ENCODE measurements around the gene SPATA21.

The SPATA21 gene

DNA sequence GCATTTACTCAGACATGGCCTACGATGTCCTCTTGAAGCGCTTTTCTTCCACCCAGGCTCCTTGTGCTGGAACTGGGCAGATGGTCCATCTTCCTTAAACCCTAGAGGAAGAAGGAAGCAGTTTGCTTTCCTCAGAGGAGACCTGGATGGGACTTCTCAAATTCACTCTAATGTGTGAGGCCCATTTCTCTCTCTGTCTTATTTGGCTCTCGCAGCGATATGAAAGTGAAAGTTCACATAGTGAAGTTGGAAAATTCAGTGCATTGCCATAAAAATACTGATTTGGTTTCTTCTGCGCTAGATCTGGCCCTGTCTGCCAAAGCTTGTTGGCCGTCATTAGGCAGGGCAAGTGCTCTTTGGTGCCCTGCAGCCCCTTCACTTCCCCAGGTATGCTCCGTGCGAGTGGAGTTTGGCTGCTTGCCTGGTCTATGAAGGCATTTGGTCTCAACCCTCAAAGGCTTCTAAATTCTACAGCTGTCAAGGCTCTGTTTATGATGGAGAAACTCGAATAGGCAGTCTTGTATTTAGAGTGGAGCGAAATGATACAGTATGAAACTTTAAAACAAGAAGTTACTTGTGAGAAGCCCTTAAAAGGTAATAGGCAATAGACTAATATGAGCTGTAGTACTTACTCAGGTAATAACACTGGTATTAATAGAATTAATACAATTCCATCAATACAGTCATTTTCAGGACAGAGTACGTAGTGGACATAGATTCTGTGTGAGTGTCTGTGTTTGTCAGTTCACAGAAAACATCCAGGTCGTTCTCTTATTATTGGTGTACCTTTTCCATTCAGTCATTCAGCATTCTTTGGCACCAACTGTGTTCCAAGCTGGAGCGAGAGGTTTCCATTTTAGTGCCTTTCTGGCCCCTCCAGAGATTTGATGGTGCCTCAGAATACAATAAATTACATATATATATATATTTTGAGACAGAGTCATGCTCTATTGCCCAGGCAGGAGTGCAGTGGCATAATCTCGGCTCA is 49.7 kb downstream of the SPATA21 start:
- WGBS, 2 donors (ENCODE audit: extremely low coverage in 2 of 2, insufficient read length in 2 of 2, insufficient replicate concordance in 1 of 2) = no CpG with 5 or more reads among the region's 14 CpGs
- DNase-seq (ENCODE audit: low spot score) = no peak
- Histone ChIP-seq H3K23ac (ENCODE audit: low read depth, low read length, poor library complexity) (no peak overlapping the region), H2BK12ac (ENCODE audit: low read length) (no peak overlapping the region), H3K4ac (ENCODE audit: low read length) (no peak overlapping the region), H3K27ac (replicated peaks; ENCODE audit: low read length) (no peak overlapping the region), H3K4me3 (ENCODE audit: low read length in 2 of 2) (no peak overlapping the region), H3K79me1 (ENCODE audit: low read depth, low read length) (peaks cover 11% of the 10 kb centered on the region), H3K36me3 (replicated peaks in 1 of 2; ENCODE audit: control insufficient read depth in 2 of 2, insufficient read depth in 2 of 2, low read length in 2 of 2) (peaks cover 4 to 51% of the 10 kb centered on the region in 2 donors), H2BK5ac (ENCODE audit: low read length) (no peak overlapping the region), H3K14ac (ENCODE audit: low read length) (no peak overlapping the region), H3K9ac (ENCODE audit: low read depth, low read length, poor library complexity) (no peak overlapping the region), H4K8ac (ENCODE audit: low read depth, low read length) (no peak overlapping the region), H2AFZ (ENCODE audit: low read length) (no peak overlapping the region), H2AK5ac (ENCODE audit: low read depth, low read length) (no peak overlapping the region), H3K9me3 (replicated peaks in 1 of 2; ENCODE audit: control insufficient read depth in 2 of 2, insufficient read depth in 1 of 2, low read depth in 1 of 2, low read length in 2 of 2) (no peaks in the 10 kb centered on the region), H2BK15ac (ENCODE audit: low read length) (no peak overlapping the region), H3K4me2 (ENCODE audit: insufficient read depth, low read length, poor library complexity, severe bottlenecking) (no peak overlapping the region), H3K27me3 (ENCODE audit: control insufficient read depth in 3 of 3, insufficient read depth in 3 of 3, low read depth in 1 of 3, low read length in 3 of 3) (no peaks in the 10 kb centered on the region), H3K18ac (ENCODE audit: low read length) (no peak overlapping the region), H3K4me1 (ENCODE audit: control insufficient read depth in 2 of 2, insufficient read depth in 1 of 2, low read depth in 1 of 2, low read length in 2 of 2) (peaks cover 3 to 6% of the 10 kb centered on the region in 2 donors), H4K91ac (ENCODE audit: low read depth, low read length, poor library complexity) (no peak overlapping the region), H2BK120ac (ENCODE audit: low read depth, low read length) (no peak overlapping the region)

- Histone ChIP-seq H3K27ac (replicated peaks; ENCODE audit: low read length) (no peak overlapping the region), H3K18ac (ENCODE audit: low read length) (no peak overlapping the region), H3K36me3 (replicated peaks in 1 of 2; ENCODE audit: control insufficient read depth in 2 of 2, insufficient read depth in 2 of 2, low read length in 2 of 2) (peaks cover 4 to 46% of the 10 kb centered on the region in 2 donors), H2BK120ac (ENCODE audit: low read depth, low read length) (no peak overlapping the region), H2BK12ac (ENCODE audit: low read length) (no peak overlapping the region), H2BK15ac (ENCODE audit: low read length) (no peak overlapping the region), H2AK5ac (ENCODE audit: low read depth, low read length) (no peak overlapping the region), H3K14ac (ENCODE audit: low read length) (no peak overlapping the region), H4K91ac (ENCODE audit: low read depth, low read length, poor library complexity) (no peak overlapping the region), H3K23ac (ENCODE audit: low read depth, low read length, poor library complexity) (no peak overlapping the region), H3K4ac (ENCODE audit: low read length) (no peak overlapping the region), H3K4me1 (ENCODE audit: control insufficient read depth in 2 of 2, insufficient read depth in 1 of 2, low read depth in 1 of 2, low read length in 2 of 2) (peaks cover 0 to 6% of the 10 kb centered on the region in 2 donors), H3K9ac (ENCODE audit: low read depth, low read length, poor library complexity) (no peak overlapping the region), H2AFZ (ENCODE audit: low read length) (no peak overlapping the region), H3K9me3 (replicated peaks in 1 of 2; ENCODE audit: control insufficient read depth in 2 of 2, insufficient read depth in 1 of 2, low read depth in 1 of 2, low read length in 2 of 2) (no peaks in the 10 kb centered on the region), H2BK5ac (ENCODE audit: low read length) (no peak overlapping the region), H3K4me2 (ENCODE audit: insufficient read depth, low read length, poor library complexity, severe bottlenecking) (no peak overlapping the region), H4K8ac (ENCODE audit: low read depth, low read length) (no peak overlapping the region), H3K4me3 (ENCODE audit: low read length in 2 of 2) (no peak overlapping the region), H3K79me1 (ENCODE audit: low read depth, low read length) (peaks cover 9% of the 10 kb centered on the region), H3K27me3 (ENCODE audit: control insufficient read depth in 3 of 3, insufficient read depth in 3 of 3, low read depth in 1 of 3, low read length in 3 of 3) (no peaks in the 10 kb centered on the region)
- WGBS, 2 donors (ENCODE audit: extremely low coverage in 2 of 2, insufficient read length in 2 of 2, insufficient replicate concordance in 1 of 2) = no CpG with 5 or more reads among the region's 5 CpGs
- no peak for DNase-seq (ENCODE audit: low spot score)
Observed at GRCh38 chr1:16386454-16387113, 50.6 kb downstream of the SPATA21 start.

DNA sequence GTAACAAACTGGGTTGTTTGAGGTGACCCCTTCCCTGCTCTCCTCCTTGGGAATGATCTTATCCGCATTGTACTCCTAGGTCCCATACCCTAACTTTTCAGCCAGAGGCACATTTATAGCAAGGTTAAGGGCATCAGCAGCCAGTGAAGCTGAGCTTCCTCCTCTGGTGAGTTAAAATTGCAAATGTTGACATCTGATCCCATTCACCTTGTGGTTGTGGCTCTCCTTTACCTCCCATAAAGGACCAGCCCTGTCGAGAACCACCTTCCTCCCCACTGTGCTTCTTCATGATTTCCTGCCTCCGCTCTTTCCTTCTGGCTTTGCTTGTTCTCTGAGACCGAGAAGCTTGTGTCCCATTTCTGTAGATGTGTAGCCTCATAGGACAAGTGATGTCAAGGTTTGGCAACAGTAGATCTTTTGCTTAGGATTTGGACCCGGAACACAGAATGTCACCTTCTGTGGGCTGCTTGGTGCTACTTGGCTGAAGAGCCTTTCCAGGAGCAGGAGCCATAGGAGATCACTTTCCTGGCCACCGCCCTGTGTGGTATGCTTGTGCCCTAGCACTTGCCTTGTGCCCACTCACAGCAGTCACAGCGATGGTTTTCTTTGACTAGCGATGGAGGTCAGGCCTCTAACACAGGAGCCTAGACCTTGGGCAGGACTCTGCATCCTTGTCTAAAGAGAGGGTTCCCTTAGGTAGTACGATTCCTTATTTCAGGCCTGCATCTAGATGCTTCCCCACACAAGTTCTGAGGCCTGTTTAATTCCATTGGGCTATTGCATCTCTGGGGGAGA is 51.4 kb downstream of the SPATA21 start:
- Histone ChIP-seq H3K9me3 (replicated peaks in 1 of 2; ENCODE audit: control insufficient read depth in 2 of 2, insufficient read depth in 1 of 2, low read depth in 1 of 2, low read length in 2 of 2) (no peaks in the 10 kb centered on the region), H2BK120ac (ENCODE audit: low read depth, low read length) (no peak overlapping the region), H2BK12ac (ENCODE audit: low read length) (no peak overlapping the region), H3K27ac (replicated peaks; ENCODE audit: low read length) (no peak overlapping the region), H3K9ac (ENCODE audit: low read depth, low read length, poor library complexity) (no peak overlapping the region), H2BK5ac (ENCODE audit: low read length) (no peak overlapping the region), H3K36me3 (replicated peaks in 1 of 2; ENCODE audit: control insufficient read depth in 2 of 2, insufficient read depth in 2 of 2, low read length in 2 of 2) (peaks cover 2 to 40% of the 10 kb centered on the region in 2 donors), H2BK15ac (ENCODE audit: low read length) (no peak overlapping the region), H3K27me3 (ENCODE audit: control insufficient read depth in 3 of 3, insufficient read depth in 3 of 3, low read depth in 1 of 3, low read length in 3 of 3) (no peaks in the 10 kb centered on the region), H3K4me1 (ENCODE audit: control insufficient read depth in 2 of 2, insufficient read depth in 1 of 2, low read depth in 1 of 2, low read length in 2 of 2) (peaks cover 0 to 4% of the 10 kb centered on the region in 2 donors), H3K14ac (ENCODE audit: low read length) (no peak overlapping the region), H3K4me3 (ENCODE audit: low read length in 2 of 2) (no peak overlapping the region), H4K8ac (ENCODE audit: low read depth, low read length) (no peak overlapping the region), H2AFZ (ENCODE audit: low read length) (no peak overlapping the region), H4K91ac (ENCODE audit: low read depth, low read length, poor library complexity) (no peak overlapping the region), H3K23ac (ENCODE audit: low read depth, low read length, poor library complexity) (no peak overlapping the region), H3K4me2 (ENCODE audit: insufficient read depth, low read length, poor library complexity, severe bottlenecking) (no peak overlapping the region), H3K18ac (ENCODE audit: low read length) (peak overlapping the region; percentile 4), H2AK5ac (ENCODE audit: low read depth, low read length) (no peak overlapping the region), H3K79me1 (ENCODE audit: low read depth, low read length) (peaks cover 9% of the 10 kb centered on the region), H3K4ac (ENCODE audit: low read length) (no peak overlapping the region)
- no peak for DNase-seq (ENCODE audit: low spot score)
- no CpG with 5 or more reads among the region's 9 CpGs for whole genome bisulfite sequencing, 2 donors (ENCODE audit: extremely low coverage in 2 of 2, insufficient read length in 2 of 2, insufficient replicate concordance in 1 of 2)

Data from neuronal stem cell (in vitro differentiated cells).